Tibial nerve (tissue), 4 donors: ENCODE results near the gene RHOJ.

Experiments used
- CTCF ChIP-seq, 5 experiments: fragments of 200-600 bp in 3 of 5; fragments of 450-650 bp in 2 of 5; sonication (generic) in 3 of 5; IDR thresholded peaks; one replicate each; pipeline ENCODE4 v1.5.1; 2016 to 2019; ENCODE audit warnings: antibody characterized with exemption in 5 of 5, mild to moderate bottlenecking in 3 of 5, moderate library complexity in 2 of 5
- EP300 ChIP-seq, 2 donors: sonication (generic); formaldehyde crosslinking; IDR thresholded peaks; one replicate each; pipeline ENCODE4 v1.6.1; 2017; ENCODE audit warnings: antibody characterized with exemption in 2 of 2, mild to moderate bottlenecking in 1 of 2
- POLR2A ChIP-seq, 2 donors: fragments of 450-650 bp; IDR thresholded peaks; one replicate each; pipeline ENCODE4 v1.6.1; 2017; ENCODE audit warnings: antibody characterized with exemption in 2 of 2, mild to moderate bottlenecking in 2 of 2, moderate library complexity in 2 of 2

DNA sequence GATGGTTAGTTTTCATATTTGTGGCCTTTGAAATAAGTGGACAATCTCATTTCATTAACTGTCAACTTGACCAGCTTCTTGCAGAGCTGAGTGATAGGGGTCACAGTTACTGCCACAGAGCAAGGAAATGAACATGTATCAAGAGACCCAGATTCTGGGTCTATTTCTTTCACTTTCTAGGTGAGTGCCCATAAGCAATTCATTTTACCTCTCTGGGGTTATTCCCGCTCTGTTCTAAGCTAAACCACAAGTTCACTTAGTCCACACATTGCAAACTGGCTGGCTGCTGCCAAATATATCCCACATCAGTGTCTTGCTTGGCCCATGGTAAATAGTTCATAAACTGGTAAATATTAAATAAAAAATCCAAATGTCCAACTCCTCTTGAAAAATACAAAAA is 84.6 kb downstream of the RHOJ start:
- TF ChIP-seq CTCF (IDR thresholded peaks at IDR 0.05): no peak
- TF ChIP-seq POLR2A (IDR thresholded peaks at IDR 0.05): no peak
- no peak for TF ChIP-seq EP300 (IDR thresholded peaks at IDR 0.05)
